MM.1S (cell line): ENCODE data around the gene CUBN.

ENCODE experiments used
- EZH2 ChIP-seq: fragments of 300-600 bp; sonication (generic); optimal IDR thresholded peaks from 2 replicates; pipeline ENCODE3; 2017; ENCODE audit warnings: low read depth, mild to moderate bottlenecking, antibody characterized with exemption, low read length, mixed read lengths
- EZH2phosphoT487 ChIP-seq: fragments of 300-600 bp; sonication (generic); IDR thresholded peaks from 2 replicates; pipeline ENCODE4 v1.6.1; 2018; ENCODE audit warnings: antibody characterized with exemption, low read length
- TF ChIP-seq, protein P1 (sequence below): fragments of 300-600 bp; sonication (generic); IDR thresholded peaks from 2 replicates; pipeline ENCODE4 v1.5.1; 2016; ENCODE audit warnings: antibody characterized with exemption, low read length, mixed read lengths

DNA sequence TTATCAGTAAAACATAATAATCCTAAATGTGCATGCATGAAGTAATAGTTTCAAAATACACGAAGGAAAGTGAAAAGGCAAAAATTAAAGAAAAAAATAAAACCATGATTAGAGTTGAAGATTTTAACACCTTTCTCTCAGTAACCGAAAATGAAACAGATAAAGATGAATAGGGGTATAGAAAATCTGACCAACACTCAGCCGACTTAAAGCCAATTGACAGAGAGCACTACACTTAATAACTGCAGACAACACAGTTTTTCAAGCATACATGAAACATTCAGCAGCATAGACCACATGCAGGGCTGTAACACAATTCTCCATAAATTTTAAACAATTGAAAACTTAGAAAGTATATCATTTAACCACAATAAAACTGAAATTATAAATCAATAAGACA, 76.1 kb downstream of the CUBN start:
- TF ChIP-seq, protein P1, sequence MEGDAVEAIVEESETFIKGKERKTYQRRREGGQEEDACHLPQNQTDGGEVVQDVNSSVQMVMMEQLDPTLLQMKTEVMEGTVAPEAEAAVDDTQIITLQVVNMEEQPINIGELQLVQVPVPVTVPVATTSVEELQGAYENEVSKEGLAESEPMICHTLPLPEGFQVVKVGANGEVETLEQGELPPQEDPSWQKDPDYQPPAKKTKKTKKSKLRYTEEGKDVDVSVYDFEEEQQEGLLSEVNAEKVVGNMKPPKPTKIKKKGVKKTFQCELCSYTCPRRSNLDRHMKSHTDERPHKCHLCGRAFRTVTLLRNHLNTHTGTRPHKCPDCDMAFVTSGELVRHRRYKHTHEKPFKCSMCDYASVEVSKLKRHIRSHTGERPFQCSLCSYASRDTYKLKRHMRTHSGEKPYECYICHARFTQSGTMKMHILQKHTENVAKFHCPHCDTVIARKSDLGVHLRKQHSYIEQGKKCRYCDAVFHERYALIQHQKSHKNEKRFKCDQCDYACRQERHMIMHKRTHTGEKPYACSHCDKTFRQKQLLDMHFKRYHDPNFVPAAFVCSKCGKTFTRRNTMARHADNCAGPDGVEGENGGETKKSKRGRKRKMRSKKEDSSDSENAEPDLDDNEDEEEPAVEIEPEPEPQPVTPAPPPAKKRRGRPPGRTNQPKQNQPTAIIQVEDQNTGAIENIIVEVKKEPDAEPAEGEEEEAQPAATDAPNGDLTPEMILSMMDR = no peak
- TF ChIP-seq EZH2phosphoT487 (no peak), EZH2 (no peak)
